ENCODE measurements around the gene TNFRSF4. TPM values are rescaled to one million over a fixed set of nuclear protein-coding genes. Genes with fewer than 3 reads are reported as not detected.

TNFRSF4 gene
- total and polyA plus RNA-seq, 2 of the 13 experiments (the other 11 are each of a cell fraction or from before 2014, with no cell fraction given), result not detected

- FAIRE-seq, result no peak
- POLR2A ChIA-PET, result interaction anchor here (1.1 kb wide), 1 partner anchor 98 kb away, joined by 3 read pairs; no protein-coding TSS in a partner anchor
- no peak for DNase-seq (ENCODE audit: low spot score)
- no peak overlapping the region for H3K4me2 ChIP-seq (ENCODE audit: low read depth, low read length)
- no peak overlapping the region for H3K4me3 ChIP-seq (replicated peaks in 1 of 3; ENCODE audit: insufficient read depth in 1 of 3, low read depth in 2 of 3, low read length in 3 of 3)
- peaks cover 16 to 44% of the 10 kb centered on the region in 2 experiments for H3K36me3 ChIP-seq (replicated peaks in 1 of 2; ENCODE audit: control insufficient read depth in 1 of 2, insufficient read depth in 2 of 2, low read length in 2 of 2)
- H2AFZ ChIP-seq (ENCODE audit: low read length), result no peak overlapping the region
- WGBS (ENCODE audit: low lambda C conversion rate), result 98% methylated on average over 24 of the region's 28 CpGs
- no peak overlapping the region for H3K27ac ChIP-seq (ENCODE audit: extremely low read length, insufficient read depth, low read length)
- CTCF ChIA-PET (ENCODE audit: low intra/inter-chr PET ratio, low total read pairs), result no interaction called here
- in situ Hi-C loops (cut with HindIII; ENCODE audit: extremely low pct_ligation_motif_present, low pct_unique_long_range_greater_than_20kb) (no loop called here), intact Hi-C loops (cut with micrococcal nuclease; ENCODE audit: unreplicated experiment) (no loop called here)
- no peak for ATAC-seq
- H3K9ac ChIP-seq (ENCODE audit: insufficient read depth, low read depth, low read length), result no peak overlapping the region
- no peaks in the 10 kb centered on the region; a peak in 1 of 5 replicates for H3K27me3 ChIP-seq (ENCODE audit: control insufficient read depth in 1 of 2, insufficient read depth in 2 of 2, low read length in 2 of 2)
- H4K20me1 ChIP-seq (ENCODE audit: insufficient read depth, low read length), result 0 out of 2 replicates have a peak, but pooled peaks cover 7% of the 10 kb centered on the region
- TF ChIP-seq TCF12 (IDR thresholded peaks at IDR 0.05) (no peak), TCF12 (CRISPR knock-in tag; IDR thresholded peaks at IDR 0.05) (no peak), ZNF280B (CRISPR knock-in tag; IDR thresholded peaks at IDR 0.05; ENCODE audit: borderline replicate concordance) (no peak), DBP (CRISPR knock-in tag; IDR thresholded peaks at IDR 0.05; ENCODE audit: not compliant biosample characterization) (no peak), ZNF383 (CRISPR knock-in tag; IDR thresholded peaks at IDR 0.05; ENCODE audit: borderline replicate concordance) (no peak)
- no TSS peak for BruUV-seq (replicated peaks)
- peaks cover 30% of the 10 kb centered on the region for H3K4me1 ChIP-seq (ENCODE audit: insufficient read depth, low read length)
- H3K79me2 ChIP-seq (ENCODE audit: insufficient read depth, low read length), result peaks cover 53% of the 10 kb centered on the region
- H3K9me3 ChIP-seq (ENCODE audit: low read length), result no peaks in the 10 kb centered on the region
These were observed 14.8 kb upstream of the TNFRSF4 start for GRCh38 chr1:1228596-1229321.
